ENCODE results near the gene BEX4. TPM values are rescaled to one million over a fixed set of nuclear protein-coding genes. Genes with fewer than 3 reads are reported as not detected.
"Not testable (repeated sequence)": the region's sequence is repeated elsewhere in the genome, so short reads cannot be mapped to it uniquely, and the experiment has no call there.

BEX4 gene
- total and polyA plus RNA-seq, 2 of the 8 experiments (the other 6 are each of a cell fraction or from before 2014, with no cell fraction given), result 27.2 to 45.1 TPM

GRCh38 chrX:103197721-103198306 is 17.1 kb upstream of the BEX4 start (continued):
- no peak for TF ChIP-seq TBP (IDR thresholded peaks at IDR 0.05; ENCODE audit: low read depth, low read length)
- TF ChIP-seq EGR1 (IDR thresholded peaks at IDR 0.05; ENCODE audit: borderline replicate concordance, low read depth, low read length), result no peak
- TF ChIP-seq JUND (IDR thresholded peaks at IDR 0.05; ENCODE audit: low read length), result no peak
- no peak for TF ChIP-seq BRCA1 (IDR thresholded peaks at IDR 0.05; ENCODE audit: low read depth, low read length)
- no peak for TF ChIP-seq SP1 (IDR thresholded peaks at IDR 0.05; ENCODE audit: low read depth, low read length)

DNA sequence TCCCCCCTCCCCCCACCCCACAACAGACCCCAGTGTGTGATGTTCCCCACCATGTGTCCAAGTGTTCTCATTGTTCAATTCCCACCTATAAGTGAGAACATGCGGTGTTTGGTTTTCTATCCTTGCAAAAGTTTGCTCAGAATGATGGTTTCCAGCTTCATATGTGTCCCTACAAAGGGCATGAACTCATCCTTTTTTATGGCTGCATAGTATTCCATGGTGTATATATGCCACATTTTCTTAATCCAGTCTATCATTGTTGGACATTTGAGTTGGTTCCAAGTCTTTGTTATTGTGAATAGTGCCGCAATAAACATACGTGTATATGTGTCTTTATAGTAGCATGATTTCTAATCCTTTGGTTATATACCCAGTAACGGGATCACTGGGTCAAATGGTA is 16.2 kb upstream of the BEX4 start:
- H3K9ac ChIP-seq (replicated peaks in 1 of 4; ENCODE audit: extremely low read depth in 1 of 4, low read depth in 3 of 4, low read length in 3 of 4); H4K5ac ChIP-seq (ENCODE audit: insufficient read length, low read depth, low read length); H3K79me1 ChIP-seq (ENCODE audit: low read depth, low read length); H2AFZ ChIP-seq (ENCODE audit: low read length); H3K9me3 ChIP-seq (ENCODE audit: insufficient read depth in 2 of 2, low read depth in 1 of 2, low read length in 1 of 2); H2BK15ac ChIP-seq (ENCODE audit: low read length); H3K14ac ChIP-seq (ENCODE audit: insufficient read length); H2BK5ac ChIP-seq (ENCODE audit: low read depth, low read length); H3K4me3 ChIP-seq (ENCODE audit: extremely low read depth in 1 of 4, insufficient read depth in 2 of 4, low read depth in 3 of 4, low read length in 4 of 4); H3K36me3 ChIP-seq (ENCODE audit: control insufficient read depth in 2 of 4, insufficient read depth in 4 of 4, low read length in 3 of 4); H2AK5ac ChIP-seq (ENCODE audit: low read depth, low read length); H3K4me2 ChIP-seq (ENCODE audit: insufficient read depth in 1 of 2, low read depth in 2 of 2, low read length in 2 of 2); H3K23me2 ChIP-seq (ENCODE audit: low read depth, low read length); H3K23ac ChIP-seq (ENCODE audit: insufficient read length); H3K18ac ChIP-seq (ENCODE audit: extremely low read depth, low read length); H4K20me1 ChIP-seq (replicated peaks in 1 of 2; ENCODE audit: control insufficient read depth in 1 of 2, insufficient read depth in 2 of 2, low read length in 2 of 2); H3K79me2 ChIP-seq (ENCODE audit: control insufficient read depth in 1 of 2, insufficient read depth in 2 of 2, low read length in 2 of 2); H3K4ac ChIP-seq (replicated peaks; ENCODE audit: insufficient read length, low read depth, low read length); POLR2A ChIA-PET (ENCODE audit: partially characterized antibody); H3K27me3 ChIP-seq (replicated peaks in 1 of 4; ENCODE audit: control insufficient read depth in 3 of 4, extremely low read depth in 1 of 4, insufficient read depth in 3 of 4, low read length in 3 of 4); H2BK20ac ChIP-seq (ENCODE audit: low read length); H4K91ac ChIP-seq (replicated peaks; ENCODE audit: insufficient read length, low read length); H2BK120ac ChIP-seq (replicated peaks; ENCODE audit: low read depth, low read length); H2BK12ac ChIP-seq (ENCODE audit: low read depth, low read length); H3K4me1 ChIP-seq (replicated peaks in 1 of 4; ENCODE audit: control insufficient read depth in 3 of 4, insufficient read depth in 4 of 4, low read length in 3 of 4); FAIRE-seq; CTCF ChIA-PET (ENCODE audit: partially characterized antibody); H3K27ac ChIP-seq (ENCODE audit: low read depth, low read length); DNase-seq (ENCODE audit: low read depth in 1 of 2, low spot score in 2 of 2); H4K8ac ChIP-seq (ENCODE audit: extremely low read depth, insufficient read depth, low read length); H3K56ac ChIP-seq (replicated peaks; ENCODE audit: insufficient read length, low read depth, low read length): not testable (repeated sequence)
- WGBS, 2 experiments (ENCODE audit: extremely low coverage in 1 of 2, insufficient coverage in 1 of 2, insufficient read length in 1 of 2, insufficient replicate concordance in 2 of 2, low coverage in 1 of 2, low lambda C conversion rate in 2 of 2, missing lambda C conversion rate in 1 of 2), result 94% methylated on average over 3 of the region's 4 CpGs; no CpG with 5 or more reads in 1 of the 2 experiments

Measured in H1 (cell line).